Fibroblast of villous mesenchyme (primary cell): Measurements from ENCODE around the gene MED17. TPM values are rescaled to one million over a fixed set of nuclear protein-coding genes. Genes with fewer than 3 reads are reported as not detected.

Experiments used
- DNase-seq: peaks from one replicate; pipeline ENCODE4 v3.0.0-alpha.2; 2010; ENCODE audit warnings: low read depth
- H3K4me3 ChIP-seq: 2 replicates; pipeline ENCODE4 v1.5.1; 2011; ENCODE audit warnings: low read depth, mild to moderate bottlenecking, low read length
- CTCF ChIP-seq: IDR thresholded peaks from 2 replicates; pipeline ENCODE4 v1.5.1; 2012; ENCODE audit warnings: low read depth, mild to moderate bottlenecking, low read length; ENCODE audit not compliant: insufficient read depth
- total RNA-seq: library from RNA; depleted of rRNA; stranded (reverse); fragments of >200 nt; gene quantifications from 2 replicates; pipeline ENCODE4 v1.2.3, GENCODE V29; 2012

Gene MED17
- total RNA-seq, 1 donor, result 39.3 TPM

DNA sequence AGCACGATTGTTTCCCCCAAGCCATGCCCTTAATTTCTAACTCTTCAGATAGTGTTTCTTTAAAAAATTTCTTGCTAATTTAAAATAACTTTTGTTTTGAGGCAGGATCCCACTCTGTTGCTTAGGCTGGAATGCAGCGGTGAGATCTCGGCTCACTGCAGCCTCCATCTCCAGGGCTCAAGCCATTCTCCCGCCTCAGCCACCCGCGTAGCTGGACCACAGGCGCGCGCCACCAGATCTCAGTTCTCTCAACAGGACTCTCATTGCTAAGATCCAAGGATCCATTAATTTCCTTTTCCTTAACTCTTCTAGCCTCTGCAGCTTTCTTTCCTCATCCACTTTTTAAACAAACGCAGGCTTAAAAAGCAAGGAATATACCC lies 327 bp upstream of the MED17 start:
- DNase-seq, result no peak
- no peak for TF ChIP-seq CTCF
- peak overlapping the region; percentile 98 for H3K4me3 ChIP-seq

- no peak for TF ChIP-seq CTCF
- H3K4me3 ChIP-seq, result peak overlapping the region; percentile 98
- DNase-seq, result no peak
Observed at GRCh38 chr11:93784935-93785360, 866 bp downstream of the MED17 start.

DNA sequence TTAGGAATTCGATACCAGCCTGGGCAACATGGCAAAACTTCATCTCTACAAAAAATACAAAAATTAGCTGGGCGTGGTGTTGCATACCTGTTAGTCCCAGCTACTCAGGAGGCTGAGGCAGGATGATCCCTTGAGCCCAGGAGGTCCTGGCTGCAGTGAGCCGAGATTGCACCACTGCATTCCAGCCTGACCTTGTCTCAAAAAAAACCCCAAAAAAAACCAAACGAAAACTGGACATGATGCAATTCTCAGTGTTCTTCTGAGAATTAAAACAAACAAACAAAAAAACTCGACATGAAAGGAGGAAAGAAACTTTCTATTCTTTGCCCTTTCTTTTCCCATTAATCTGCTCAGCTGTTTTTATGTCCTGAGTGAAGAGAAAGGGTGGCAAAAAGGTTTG lies 7.4 kb downstream of the MED17 start:
- TF ChIP-seq CTCF, result no peak
- peak; percentile 52 for DNase-seq
- no peak overlapping the region for H3K4me3 ChIP-seq

DNA sequence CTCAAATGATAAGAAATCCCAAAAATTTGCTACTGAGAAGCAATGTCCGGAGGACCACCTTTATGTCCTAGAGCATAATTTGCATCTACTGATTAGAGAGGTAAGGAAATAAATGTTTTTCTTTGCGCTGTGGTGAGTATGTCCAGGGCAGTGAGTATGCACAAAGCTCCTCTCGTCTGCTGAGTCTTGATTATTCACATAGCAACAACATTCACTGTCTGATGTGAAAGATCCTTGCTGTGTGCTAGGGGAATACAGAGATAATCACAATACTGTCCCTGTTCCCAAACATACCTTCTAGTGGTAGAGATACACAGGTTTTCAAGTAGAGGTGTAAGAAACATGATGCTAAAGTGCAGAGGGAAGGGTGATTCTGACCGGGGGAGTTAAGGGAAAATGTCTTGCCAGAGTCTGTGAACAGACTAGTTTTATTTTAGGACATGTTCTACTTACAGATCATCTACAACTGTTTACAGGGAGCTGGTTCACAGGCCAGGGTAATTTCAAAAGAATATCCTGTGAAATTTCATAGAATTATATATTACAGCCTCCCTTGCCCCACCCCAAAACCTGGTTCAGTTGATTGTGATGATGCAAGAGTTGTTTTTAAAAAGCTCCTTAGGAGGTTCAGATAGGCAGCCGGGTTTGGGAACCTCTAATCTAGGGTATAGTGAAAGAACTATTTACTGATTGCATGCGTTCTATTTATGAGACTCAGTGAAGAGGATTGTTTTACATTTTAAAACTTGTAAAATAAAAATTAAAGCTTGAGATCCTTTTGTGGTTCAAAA lies 12.6 kb downstream of the MED17 start:
- DNase-seq, result peak; percentile 19
- no peak for TF ChIP-seq CTCF
- no peak overlapping the region for H3K4me3 ChIP-seq

GRCh38 chr11:93801366-93801765 lies 17.3 kb downstream of the MED17 start:
- no peak overlapping the region for H3K4me3 ChIP-seq
- no peak for DNase-seq
- no peak for TF ChIP-seq CTCF

DNA sequence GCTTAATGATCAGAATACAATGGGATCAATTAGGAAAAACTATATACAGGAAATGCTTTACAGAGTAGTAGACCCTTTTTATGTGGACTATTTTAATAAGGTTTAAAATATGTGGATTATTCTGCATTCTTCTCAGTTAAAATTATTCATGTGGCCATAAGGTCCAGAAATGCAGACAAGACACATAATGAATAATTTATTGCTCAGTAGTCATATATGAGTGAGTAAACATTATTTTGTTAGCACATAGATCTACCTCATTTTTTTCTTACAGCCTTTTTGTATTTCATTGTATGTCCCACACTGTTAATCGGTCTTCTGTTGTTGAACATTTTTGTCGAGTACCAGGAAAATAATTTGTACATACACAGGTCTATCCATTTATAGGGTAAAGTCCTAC lies 20.8 kb downstream of the MED17 start:
- DNase-seq, result no peak
- TF ChIP-seq CTCF, result no peak
- no peak overlapping the region for H3K4me3 ChIP-seq

DNA sequence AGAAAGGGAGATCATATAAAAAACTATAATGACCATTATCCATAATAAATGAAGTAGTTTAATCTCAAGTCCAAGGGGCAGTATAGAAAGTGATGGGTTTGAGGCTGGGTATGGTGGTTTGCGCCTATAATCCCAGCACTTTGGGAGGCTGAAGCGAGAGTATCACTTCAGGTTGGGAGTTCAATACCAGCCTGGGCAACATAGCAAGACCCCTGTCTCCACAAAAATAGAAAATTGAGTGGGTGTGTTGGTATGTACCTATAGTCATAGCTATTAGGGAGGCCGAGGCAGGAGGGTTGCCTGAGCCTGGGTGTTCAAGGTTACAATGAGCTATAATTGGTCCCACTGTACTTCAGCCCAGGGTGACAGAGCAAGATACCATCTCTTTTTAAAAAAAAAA lies 23.9 kb downstream of the MED17 start:
- no peak for DNase-seq
- H3K4me3 ChIP-seq, result no peak overlapping the region
- TF ChIP-seq CTCF, result no peak
